ENCODE measurements around the gene SPC24. TPM values are rescaled to one million over a fixed set of nuclear protein-coding genes. Genes with fewer than 3 reads are reported as not detected.

Gene SPC24
- total RNA-seq, 2 donors from 2014 or later: 35.4 to 50.0 TPM

DNA sequence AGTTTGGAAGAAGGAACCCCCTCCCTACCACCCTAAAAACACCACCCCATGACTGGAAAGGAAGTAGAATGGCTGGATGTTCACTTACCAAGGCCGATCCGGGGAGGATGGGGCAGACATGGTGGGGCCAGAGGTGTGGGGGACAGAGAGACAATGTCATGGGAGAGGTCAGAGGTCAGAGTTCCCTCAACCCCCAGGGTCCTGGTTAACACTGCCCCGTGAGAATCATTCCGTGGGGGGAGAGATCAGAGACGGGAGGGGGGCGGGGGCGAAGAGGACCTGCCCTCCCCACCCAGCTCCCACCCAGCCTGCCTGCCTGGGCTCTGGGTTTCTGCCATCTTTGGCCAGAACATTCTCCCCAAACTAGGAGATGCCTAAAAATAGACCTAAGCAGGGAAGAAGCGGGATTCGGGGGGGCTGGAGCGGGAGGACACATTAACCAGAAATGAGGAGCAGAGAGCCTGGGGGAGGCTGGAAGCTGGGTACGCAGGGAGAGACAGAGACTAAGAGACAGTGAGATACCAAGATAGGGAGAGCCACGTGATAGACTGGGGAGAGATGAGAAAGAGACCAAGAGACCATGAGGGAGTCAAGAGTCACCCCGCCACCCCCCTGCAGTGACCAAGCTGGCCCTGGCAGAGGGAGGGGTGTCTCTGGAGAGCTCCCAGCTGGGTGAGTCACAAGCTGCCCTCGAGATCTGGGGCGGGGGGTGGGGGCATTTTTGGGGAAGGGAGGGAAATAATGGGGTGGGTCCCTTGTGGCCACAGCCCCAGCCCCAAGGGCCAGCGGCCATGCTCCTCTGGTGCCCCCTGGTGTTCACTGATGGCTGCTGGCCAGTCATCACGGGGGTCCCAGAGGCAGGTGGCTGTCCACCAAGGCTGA lies 47.9 kb upstream of the SPC24 start:
- Histone ChIP-seq H3K9ac (ENCODE audit: extremely low read depth, low read length, poor library complexity, severe bottlenecking) (no peak overlapping the region), H3K9me3 (ENCODE audit: control insufficient read depth, low read length) (no peaks in the 10 kb centered on the region), H3K4me3 (ENCODE audit: low read length) (no peak overlapping the region), H3K4me1 (ENCODE audit: control insufficient read depth, insufficient read depth, low read length) (no peaks in the 10 kb centered on the region), H3K27me3 (ENCODE audit: control insufficient read depth, insufficient read depth, low read length, poor library complexity, severe bottlenecking) (no peaks in the 10 kb centered on the region), H3K27ac (ENCODE audit: low read depth, low read length) (no peak overlapping the region), H3K36me3 (ENCODE audit: control insufficient read depth, insufficient read depth, low read length) (peaks cover 5% of the 10 kb centered on the region)
- Mint-ChIP-seq H3K27me3 (ENCODE audit: insufficient read depth) (no peaks in the 10 kb centered on the region), H3K27ac (no peak overlapping the region), H3K9me3 (no peaks in the 10 kb centered on the region), H3K36me3 (ENCODE audit: low read depth) (peaks cover 15% of the 10 kb centered on the region), H3K4me1 (peaks cover 4% of the 10 kb centered on the region), H3K4me3 (no peak overlapping the region)
- WGBS, 2 experiments (ENCODE audit: insufficient coverage in 1 of 2, insufficient read length in 1 of 2): 78% methylated on average over 10 to 17 of the region's 17 CpGs
- TF ChIP-seq, protein P1, sequence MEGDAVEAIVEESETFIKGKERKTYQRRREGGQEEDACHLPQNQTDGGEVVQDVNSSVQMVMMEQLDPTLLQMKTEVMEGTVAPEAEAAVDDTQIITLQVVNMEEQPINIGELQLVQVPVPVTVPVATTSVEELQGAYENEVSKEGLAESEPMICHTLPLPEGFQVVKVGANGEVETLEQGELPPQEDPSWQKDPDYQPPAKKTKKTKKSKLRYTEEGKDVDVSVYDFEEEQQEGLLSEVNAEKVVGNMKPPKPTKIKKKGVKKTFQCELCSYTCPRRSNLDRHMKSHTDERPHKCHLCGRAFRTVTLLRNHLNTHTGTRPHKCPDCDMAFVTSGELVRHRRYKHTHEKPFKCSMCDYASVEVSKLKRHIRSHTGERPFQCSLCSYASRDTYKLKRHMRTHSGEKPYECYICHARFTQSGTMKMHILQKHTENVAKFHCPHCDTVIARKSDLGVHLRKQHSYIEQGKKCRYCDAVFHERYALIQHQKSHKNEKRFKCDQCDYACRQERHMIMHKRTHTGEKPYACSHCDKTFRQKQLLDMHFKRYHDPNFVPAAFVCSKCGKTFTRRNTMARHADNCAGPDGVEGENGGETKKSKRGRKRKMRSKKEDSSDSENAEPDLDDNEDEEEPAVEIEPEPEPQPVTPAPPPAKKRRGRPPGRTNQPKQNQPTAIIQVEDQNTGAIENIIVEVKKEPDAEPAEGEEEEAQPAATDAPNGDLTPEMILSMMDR (conservative IDR thresholded peaks at IDR 0.05): peak; percentile 90
- DNase-seq: peak; percentile 93

DNA sequence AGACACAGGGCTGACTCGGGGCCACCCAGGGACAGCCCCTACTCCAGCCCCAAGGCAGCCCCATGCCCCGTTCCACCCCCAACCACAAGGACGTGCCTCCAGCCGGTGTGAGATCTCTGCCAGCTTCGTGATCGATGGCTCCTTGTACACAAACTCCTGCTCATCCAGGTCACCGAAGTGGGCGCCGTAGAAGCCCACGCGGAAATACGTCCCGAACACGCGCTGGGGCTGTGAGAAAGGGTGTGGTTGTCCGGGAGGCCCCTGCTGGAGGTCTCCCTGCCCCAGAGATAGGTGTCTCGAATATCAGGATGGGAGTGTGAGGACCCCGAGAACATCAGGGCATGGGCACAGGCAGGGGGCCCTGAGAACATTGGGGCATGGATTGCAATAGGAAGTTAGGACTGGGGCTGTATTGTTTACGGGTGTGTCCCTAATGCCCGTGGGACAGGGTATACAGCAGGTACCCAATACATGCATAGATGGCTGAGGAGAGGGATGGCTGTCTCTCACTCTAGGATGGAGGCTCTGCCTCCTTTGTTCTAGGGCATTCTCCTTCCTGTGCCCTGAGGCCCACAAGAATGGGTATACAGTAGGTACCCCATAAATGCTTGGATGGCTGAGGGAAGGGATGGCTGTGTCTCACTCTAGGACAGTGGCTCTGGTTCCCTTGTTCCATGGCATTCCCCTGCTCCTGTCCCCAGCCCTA lies 47.1 kb upstream of the SPC24 start:
- peaks cover 5% of the 10 kb centered on the region for H3K36me3 ChIP-seq (ENCODE audit: control insufficient read depth, insufficient read depth, low read length)
- H3K36me3 Mint-ChIP-seq (ENCODE audit: low read depth): peaks cover 12% of the 10 kb centered on the region
- TF ChIP-seq, protein P1 (conservative IDR thresholded peaks at IDR 0.05): no peak
- H3K4me1 ChIP-seq (ENCODE audit: control insufficient read depth, insufficient read depth, low read length): no peaks in the 10 kb centered on the region
- no peaks in the 10 kb centered on the region for H3K9me3 Mint-ChIP-seq
- H3K9me3 ChIP-seq (ENCODE audit: control insufficient read depth, low read length): no peaks in the 10 kb centered on the region
- 89 to 99% methylated on average over 11 to 20 of the region's 20 CpGs for WGBS, 2 experiments (ENCODE audit: insufficient coverage in 1 of 2, insufficient read length in 1 of 2)
- no peak overlapping the region for H3K4me3 ChIP-seq (ENCODE audit: low read length)
- H3K27me3 Mint-ChIP-seq (ENCODE audit: insufficient read depth): no peaks in the 10 kb centered on the region
- peak overlapping the region; percentile 52 for H3K27ac Mint-ChIP-seq
- DNase-seq: no peak
- no peak overlapping the region for H3K4me3 Mint-ChIP-seq
- peaks cover 4% of the 10 kb centered on the region for H3K4me1 Mint-ChIP-seq
- no peaks in the 10 kb centered on the region for H3K27me3 ChIP-seq (ENCODE audit: control insufficient read depth, insufficient read depth, low read length, poor library complexity, severe bottlenecking)
- no peak overlapping the region for H3K27ac ChIP-seq (ENCODE audit: low read depth, low read length)
- no peak overlapping the region for H3K9ac ChIP-seq (ENCODE audit: extremely low read depth, low read length, poor library complexity, severe bottlenecking)

DNA sequence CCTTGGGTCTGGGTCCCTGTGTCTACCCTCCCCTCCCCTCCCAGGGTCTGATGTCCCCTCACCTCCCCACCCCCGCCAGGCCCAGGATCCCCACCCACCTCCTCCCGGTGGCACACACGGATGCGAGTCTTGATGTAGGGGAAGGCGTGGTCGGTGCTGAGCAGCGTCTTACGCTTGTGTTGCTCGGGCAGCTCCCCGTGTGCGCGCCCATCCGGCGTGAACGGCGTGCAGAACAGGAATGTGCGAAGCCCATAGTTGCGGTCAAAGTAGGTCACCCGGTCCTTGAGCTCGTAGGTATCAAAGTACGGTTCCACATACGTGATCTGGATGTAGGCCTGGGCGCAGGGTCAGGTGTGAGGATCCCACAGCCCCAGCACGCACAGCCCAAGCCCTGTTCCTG lies 46.2 kb upstream of the SPC24 start:
- WGBS, 2 experiments (ENCODE audit: insufficient coverage in 1 of 2, insufficient read length in 1 of 2): 91 to 92% methylated on average over 19 to 23 of the region's 24 CpGs
- peaks cover 5% of the 10 kb centered on the region for H3K36me3 ChIP-seq (ENCODE audit: control insufficient read depth, insufficient read depth, low read length)
- H3K27ac Mint-ChIP-seq: no peak overlapping the region
- H3K4me1 Mint-ChIP-seq: peaks cover 4% of the 10 kb centered on the region
- no peak overlapping the region for H3K27ac ChIP-seq (ENCODE audit: low read depth, low read length)
- no peak overlapping the region for H3K4me3 ChIP-seq (ENCODE audit: low read length)
- no peak for DNase-seq
- no peak overlapping the region for H3K4me3 Mint-ChIP-seq
- H3K27me3 ChIP-seq (ENCODE audit: control insufficient read depth, insufficient read depth, low read length, poor library complexity, severe bottlenecking): no peaks in the 10 kb centered on the region
- no peaks in the 10 kb centered on the region for H3K9me3 ChIP-seq (ENCODE audit: control insufficient read depth, low read length)
- no peaks in the 10 kb centered on the region for H3K9me3 Mint-ChIP-seq
- no peak overlapping the region for H3K9ac ChIP-seq (ENCODE audit: extremely low read depth, low read length, poor library complexity, severe bottlenecking)
- TF ChIP-seq, protein P1 (conservative IDR thresholded peaks at IDR 0.05): no peak
- H3K27me3 Mint-ChIP-seq (ENCODE audit: insufficient read depth): no peaks in the 10 kb centered on the region
- H3K36me3 Mint-ChIP-seq (ENCODE audit: low read depth): peaks cover 12% of the 10 kb centered on the region
- H3K4me1 ChIP-seq (ENCODE audit: control insufficient read depth, insufficient read depth, low read length): no peaks in the 10 kb centered on the region
